Hippocampal formation (tissue), 2 donors: Measurements from ENCODE around the gene BANF2.

ENCODE experiments used
- DNase-seq, 2 donors: peaks; one replicate each; lab custom pipeline; 2025; lab: John Stamatoyannopoulos, UW

Gene BANF2

DNA sequence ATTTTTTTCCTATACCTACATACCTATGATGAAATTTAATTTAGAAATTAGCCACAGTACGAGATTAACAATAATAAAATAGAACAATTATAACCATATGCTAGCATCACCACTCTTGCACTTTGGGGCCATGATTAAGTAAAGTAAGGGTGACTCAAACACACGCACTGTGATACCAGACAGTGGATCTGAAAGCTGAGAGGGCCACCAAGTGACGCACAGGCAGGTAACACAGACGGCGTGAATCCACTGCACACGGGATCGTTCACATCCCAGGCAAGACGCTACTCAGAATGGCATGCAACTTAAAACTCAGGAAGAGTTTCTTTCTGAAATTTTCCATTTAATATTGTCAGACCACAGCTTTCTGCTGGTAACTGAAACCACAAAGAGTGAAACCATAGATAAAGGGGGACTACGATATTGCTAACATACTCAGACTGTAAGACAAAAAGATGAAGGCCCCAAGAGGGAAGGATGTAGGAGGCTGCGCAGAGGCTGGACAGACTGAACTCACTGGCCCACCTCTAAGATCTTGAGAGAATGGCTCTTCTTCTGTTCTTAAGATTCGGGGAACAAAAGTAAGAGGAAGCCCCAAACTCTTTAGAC, 35.6 kb upstream of the BANF2 start:
- no peak for DNase-seq

- no peak for DNase-seq
These were observed 34.0 kb upstream of the BANF2 start for GRCh38 chr20:17665756-17666155.

- DNase-seq: no peak
These were observed 33.3 kb upstream of the BANF2 start for GRCh38 chr20:17666481-17666880.

DNA sequence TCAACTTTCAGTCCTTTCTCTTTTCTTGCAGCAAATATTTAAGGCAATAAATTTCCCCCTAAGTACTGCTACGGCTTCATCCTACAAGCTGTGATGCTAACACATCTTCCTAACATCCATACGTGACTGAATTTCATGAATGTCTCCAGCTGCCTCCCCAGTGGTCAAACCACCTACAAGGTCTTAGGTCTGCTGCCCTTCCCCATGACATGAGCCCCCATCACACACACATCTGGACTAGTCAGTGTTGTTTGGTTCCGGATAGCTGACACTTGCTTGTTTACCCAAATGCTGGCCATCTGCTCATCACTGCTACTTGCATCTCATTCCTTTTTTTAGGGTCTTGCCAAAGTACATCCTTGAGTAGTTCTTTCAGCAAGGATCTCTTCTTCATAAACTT, 32.3 kb upstream of the BANF2 start:
- no peak for DNase-seq

GRCh38 chr20:17668432-17668831, 31.3 kb upstream of the BANF2 start:
- DNase-seq: no peak

GRCh38 chr20:17669306-17669931, 30.3 kb upstream of the BANF2 start:
- no peak for DNase-seq

DNA sequence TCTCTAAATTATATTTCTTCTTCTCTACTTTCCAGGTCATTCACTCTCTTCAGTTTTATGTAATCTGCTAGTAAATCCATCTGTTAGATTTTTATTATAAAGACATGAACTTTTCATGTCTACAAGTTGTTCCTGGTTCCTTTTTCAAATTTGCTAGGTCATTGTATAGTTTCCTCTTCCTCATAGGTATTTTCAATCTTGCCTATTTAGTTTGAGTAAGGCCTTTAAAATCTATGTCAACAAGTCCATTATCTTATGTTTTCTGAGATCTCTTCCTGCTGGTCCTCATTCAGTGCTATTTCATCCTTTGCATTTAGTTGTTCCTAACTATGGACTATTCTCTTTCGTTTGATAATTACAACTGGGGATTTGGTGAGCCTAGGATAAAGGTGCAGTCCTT, 28.8 kb upstream of the BANF2 start:
- DNase-seq: no peak

GRCh38 chr20:17671565-17671964, 28.2 kb upstream of the BANF2 start:
- DNase-seq: no peak

- DNase-seq: no peak
These were observed 26.7 kb upstream of the BANF2 start for GRCh38 chr20:17673084-17673483.

DNA sequence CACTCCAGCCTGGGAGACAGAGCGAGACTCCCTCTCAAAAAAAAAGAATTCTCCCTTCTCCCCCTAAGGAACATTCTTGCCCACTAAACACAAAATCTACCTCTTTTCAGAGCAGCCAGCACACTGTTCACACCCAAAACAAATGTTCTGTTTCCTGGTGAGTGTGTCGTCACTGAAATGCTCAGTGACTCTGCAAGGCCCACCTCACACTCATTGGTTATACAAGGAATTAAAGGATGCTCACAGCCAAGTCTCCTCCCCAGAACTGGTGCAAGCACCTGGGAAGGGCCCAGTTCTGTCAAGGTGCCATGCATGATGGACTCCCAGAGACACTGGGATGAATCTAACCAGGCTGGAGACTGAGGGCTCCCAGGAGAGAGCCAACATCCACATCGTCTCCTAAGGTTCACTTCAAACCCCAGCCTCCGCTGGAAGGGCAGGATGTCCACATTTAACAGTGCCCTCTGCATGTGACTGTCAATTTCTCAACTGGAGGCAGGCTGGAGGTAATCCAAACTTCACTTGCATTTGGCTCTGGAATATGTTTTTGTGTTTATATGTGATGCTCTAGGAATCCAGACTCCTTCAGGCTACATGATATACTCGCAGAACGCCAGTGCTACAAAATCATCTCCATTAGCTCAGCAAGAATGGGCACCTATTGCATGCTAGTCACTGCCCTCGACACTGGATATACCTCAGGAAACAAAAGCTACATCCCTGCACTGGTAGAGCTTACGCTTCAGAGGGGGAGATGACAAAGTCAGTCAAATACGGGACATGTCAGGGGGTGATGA, 24.8 kb upstream of the BANF2 start:
- DNase-seq: no peak

- no peak for DNase-seq
These were observed 24.0 kb upstream of the BANF2 start for GRCh38 chr20:17675519-17676377.

- no peak for DNase-seq
These were observed 23.4 kb upstream of the BANF2 start for GRCh38 chr20:17676378-17676759.

DNA sequence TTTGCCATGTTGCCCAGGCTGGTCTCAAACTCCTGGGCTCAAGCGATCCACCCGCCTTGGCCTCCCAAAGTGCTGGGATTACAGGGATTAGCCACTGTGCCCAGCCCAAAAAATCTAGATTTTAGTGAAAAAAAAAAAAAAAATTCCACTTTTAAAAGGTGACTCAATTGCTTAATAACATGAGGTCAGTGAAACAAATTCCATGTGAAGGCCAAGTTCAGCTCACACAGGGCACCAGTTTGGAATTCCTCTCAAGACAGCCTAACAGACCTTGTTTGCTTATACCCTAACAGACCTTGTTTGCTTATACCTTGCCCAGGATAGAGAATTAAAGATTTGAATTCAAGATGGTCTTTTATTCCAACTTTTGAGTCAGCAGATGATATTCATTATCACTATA, 22.8 kb upstream of the BANF2 start:
- no peak for DNase-seq

- no peak for DNase-seq
These were observed 21.5 kb upstream of the BANF2 start for GRCh38 chr20:17678295-17678694.

DNA sequence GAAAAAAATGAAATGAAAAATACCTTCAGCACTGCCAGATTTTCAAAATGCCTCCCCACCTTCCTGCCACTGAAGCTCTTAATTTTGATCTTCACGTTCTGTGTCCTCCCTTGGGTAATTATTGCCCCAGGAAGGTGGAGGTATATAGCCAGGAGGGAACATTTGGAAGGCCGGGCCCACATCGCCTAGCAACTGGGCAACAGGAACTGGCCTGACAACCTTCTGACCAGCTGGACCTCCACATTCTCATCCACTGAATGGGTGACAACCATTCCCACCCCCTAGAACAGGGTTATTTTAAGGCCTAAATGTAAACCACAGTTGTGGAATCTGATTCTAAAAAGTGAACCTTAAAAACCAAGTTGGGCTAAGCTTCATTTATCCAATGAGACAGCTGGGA, 20.9 kb upstream of the BANF2 start:
- DNase-seq: no peak

GRCh38 chr20:17679941-17680835, 19.6 kb upstream of the BANF2 start:
- DNase-seq: no peak

DNA sequence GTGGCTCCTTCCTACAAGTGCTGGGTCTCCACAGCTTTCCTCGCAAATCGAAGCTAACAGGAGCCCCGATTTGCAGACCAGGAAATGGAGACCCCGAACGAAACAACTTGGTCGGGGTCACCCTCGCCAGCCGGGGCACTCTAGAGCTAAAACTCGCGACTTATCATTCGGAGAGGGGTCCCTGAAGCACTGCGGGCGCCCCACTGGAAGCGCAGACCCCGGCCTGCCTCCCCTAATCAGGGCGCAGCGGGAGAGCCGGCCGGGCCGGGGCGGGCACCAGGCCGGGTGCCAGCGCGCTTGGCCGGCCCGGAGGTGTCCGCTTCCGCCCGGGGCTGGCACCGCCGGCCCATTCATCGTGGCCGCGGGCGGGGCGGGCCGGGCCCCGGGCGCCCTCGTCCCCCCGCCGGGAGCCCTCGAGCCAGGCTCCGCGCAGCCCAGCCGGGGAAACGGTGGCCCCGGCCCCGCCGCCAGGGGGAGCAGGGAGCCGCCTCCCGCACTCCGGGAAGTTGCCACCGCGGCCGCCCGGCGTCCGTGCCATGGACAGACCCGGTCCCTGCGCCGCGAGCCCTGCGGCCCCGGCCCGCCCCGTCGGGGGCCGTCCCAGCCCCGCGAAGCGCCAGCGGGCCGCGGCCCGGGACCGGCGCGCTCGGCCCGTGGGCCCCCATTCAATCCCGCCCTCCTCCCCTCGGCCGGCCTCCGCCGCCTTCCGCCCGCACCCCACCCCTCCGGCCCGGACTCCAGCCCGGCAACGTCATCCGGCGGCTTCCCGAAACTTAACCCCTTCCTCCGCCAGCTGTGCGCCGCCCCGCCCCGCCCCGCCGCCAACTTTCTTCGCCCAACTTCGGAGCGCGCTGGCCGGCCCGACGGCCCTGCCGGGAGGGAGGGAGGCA, 18.7 kb upstream of the BANF2 start:
- DNase-seq: peak; percentile 61 to 75

- no peak for DNase-seq
These were observed 18.1 kb upstream of the BANF2 start for GRCh38 chr20:17681726-17682102.

- peak; percentile 98 to 99 for DNase-seq
These were observed 17.5 kb upstream of the BANF2 start, which contains the start of gene RRBP1 for GRCh38 chr20:17682103-17682888. TSS of gene RRBP1 (minus strand) at chr20:17682242. CDS start at chr20:17660507, 21,735 bp downstream.

DNA sequence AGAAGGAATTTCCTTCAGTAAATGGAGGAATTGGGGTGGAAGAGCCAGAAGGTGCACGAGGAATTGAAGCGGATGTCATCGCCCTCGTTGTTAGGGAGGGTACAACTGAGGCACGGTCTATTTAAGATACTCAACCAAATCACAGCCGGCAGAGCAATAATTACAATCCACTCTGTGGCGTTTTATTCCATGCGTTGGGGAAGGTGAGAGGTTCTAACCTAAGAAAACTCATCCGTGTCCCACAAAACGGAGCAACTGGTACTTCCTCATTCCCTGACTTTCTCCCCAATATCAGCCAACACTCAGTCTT, 16.9 kb upstream of the BANF2 start:
- DNase-seq: no peak
